A549 (cell line): ENCODE measurements around the gene TXNRD1. TPM values are rescaled to one million over a fixed set of nuclear protein-coding genes. Genes with fewer than 3 reads are reported as not detected.

Experiments used
- BHLHE40 ChIP-seq: IDR thresholded peaks from 2 replicates; pipeline ENCODE4 v1.6.1; 2012; ENCODE audit warnings: low read depth, low read length, inconsistent platforms
- CBX2 ChIP-seq: fragments of 200-600 bp; sonication (generic); IDR thresholded peaks from 2 replicates; pipeline ENCODE4 v1.6.1; 2016; ENCODE audit warnings: low read depth, mild to moderate bottlenecking, borderline replicate concordance
- CHD2 ChIP-seq: fragments of 150-350 bp; IDR thresholded peaks from 2 replicates; pipeline ENCODE4 v1.6.1; 2014; ENCODE audit warnings: low read length; ENCODE audit not compliant: partially characterized antibody
- CTCF ChIP-seq: fragments of >200 bp; sonication (Bioruptor Twin); formaldehyde crosslinking; IDR thresholded peaks from 3 replicates; pipeline ENCODE4 v1.5.1; 2016
- E2F6 ChIP-seq: IDR thresholded peaks from 2 replicates; pipeline ENCODE4 v1.6.1; 2012; ENCODE audit warnings: low read depth, borderline replicate concordance
- EHMT2 ChIP-seq: fragments of 200-600 bp; sonication (generic); IDR thresholded peaks from 2 replicates; pipeline ENCODE4 v1.6.1; 2016; ENCODE audit warnings: antibody characterized with exemption, low read depth, mild to moderate bottlenecking, moderate library complexity
- HEYL ChIP-seq: fragments of 250-450 bp; sonication (Bioruptor Pico); IDR thresholded peaks from 2 replicates; pipeline ENCODE4 v1.8.0; 2021; ENCODE audit warnings: mild to moderate bottlenecking, moderate library complexity
- HOXA7 ChIP-seq: fragments of 250-450 bp; sonication (Bioruptor Pico); IDR thresholded peaks from 2 replicates; pipeline ENCODE4 v1.5.0; 2020; ENCODE audit warnings: mild to moderate bottlenecking, moderate library complexity
- HOXB13 ChIP-seq: fragments of 250-450 bp; sonication (Bioruptor Pico); IDR thresholded peaks from 2 replicates; pipeline ENCODE4 v1.5.0; 2020; ENCODE audit warnings: low read depth, mild to moderate bottlenecking, moderate library complexity
- HOXB5 ChIP-seq: fragments of 250-450 bp; sonication (Bioruptor Pico); IDR thresholded peaks from 2 replicates; pipeline ENCODE4 v1.5.0; 2020; ENCODE audit warnings: mild to moderate bottlenecking, moderate library complexity
- KDM5A ChIP-seq: fragments of 200-600 bp; sonication (generic); IDR thresholded peaks from 2 replicates; pipeline ENCODE4 v1.6.1; 2016; ENCODE audit warnings: antibody characterized with exemption, mild to moderate bottlenecking
- MAX ChIP-seq: IDR thresholded peaks from 2 replicates; pipeline ENCODE4 v1.6.1; 2012
- MYC ChIP-seq: IDR thresholded peaks from 2 replicates; pipeline ENCODE4 v1.6.1; 2012; ENCODE audit warnings: mild to moderate bottlenecking, inconsistent platforms, low read length, improper control_type of control experiment, borderline replicate concordance
- NR3C1 ChIP-seq: fragments of >200 bp; sonication (Bioruptor Twin); formaldehyde crosslinking; IDR thresholded peaks from 3 replicates; pipeline ENCODE4 v1.6.1; 2017
- PBX3 ChIP-seq: IDR thresholded peaks from 2 replicates; pipeline ENCODE4 v1.6.1; 2012
- PHF8 ChIP-seq: fragments of 200-600 bp; sonication (generic); IDR thresholded peaks from 2 replicates; pipeline ENCODE4 v1.6.1; 2016; ENCODE audit warnings: low read depth, mild to moderate bottlenecking, antibody characterized with exemption, moderate library complexity, borderline replicate concordance
- POLR2AphosphoS2 ChIP-seq: conservative IDR thresholded peaks from 2 replicates; pipeline ENCODE4 v1.6.1; 2012; ENCODE audit warnings: low read length, improper control_type of control experiment, inconsistent platforms
- RARB ChIP-seq: fragments of 250-450 bp; sonication (Bioruptor Pico); IDR thresholded peaks from 2 replicates; pipeline ENCODE4 v1.8.0; 2021; ENCODE audit warnings: mild to moderate bottlenecking, moderate library complexity
- RCOR1 ChIP-seq: fragments of 150-350 bp; IDR thresholded peaks from 2 replicates; pipeline ENCODE4 v1.6.1; 2014; ENCODE audit warnings: antibody characterized with exemption, low read length, low read depth
- REST ChIP-seq: fragments of 200-600 bp; sonication (generic); IDR thresholded peaks from 2 replicates; pipeline ENCODE4 v1.6.1; 2016; ENCODE audit warnings: antibody characterized with exemption, mild to moderate bottlenecking, moderate library complexity
- RFX5 ChIP-seq: fragments of 450-650 bp; IDR thresholded peaks from 2 replicates; pipeline ENCODE4 v1.7.1; 2014; ENCODE audit warnings: antibody characterized with exemption, mild to moderate bottlenecking, moderate library complexity
- RNF2 ChIP-seq: fragments of 200-600 bp; sonication (generic); IDR thresholded peaks from 2 replicates; pipeline ENCODE4 v1.6.1; 2016; ENCODE audit warnings: low read depth, mild to moderate bottlenecking, antibody characterized with exemption, moderate library complexity, borderline replicate concordance
- SMC3 ChIP-seq: fragments of >200 bp; sonication (Bioruptor Twin); formaldehyde crosslinking; IDR thresholded peaks from 3 replicates; pipeline ENCODE4 v1.6.1; 2018; ENCODE audit warnings: inconsistent platforms
- SREBF2 ChIP-seq: fragments of 450-650 bp; IDR thresholded peaks from 2 replicates; pipeline ENCODE4 v1.6.1; 2014; ENCODE audit warnings: mild to moderate bottlenecking, moderate library complexity
- ZFP36 ChIP-seq: fragments of 450-650 bp; IDR thresholded peaks from 2 replicates; pipeline ENCODE4 v1.6.1; 2014; ENCODE audit warnings: borderline replicate concordance; ENCODE audit not compliant: partially characterized antibody
- polyA plus RNA-seq, 4 experiments: library from polyadenylated mRNA; depleted of rRNA in 3 of 4; stranded (reverse); fragments of >200 nt; fragmentation: RNase III in 1 of 4; extraction: RNeasy Plus Mini Kit Qiagen cat#74134 plus additional on column Dnase treatment in 1 of 4; gene quantifications; 2 replicates in 3 of 4; 3 replicates in 1 of 4; pipeline ENCODE4 v1.2.3, GENCODE V29; 2011 to 2017
- TF ChIP-seq, protein P1 (sequence below): fragments of 150-350 bp; IDR thresholded peaks from 2 replicates; pipeline ENCODE4 v1.6.1; 2014; ENCODE audit warnings: low read depth, mild to moderate bottlenecking, low read length
- TF ChIP-seq, protein P2 (sequence below): fragments of >200 bp; sonication (Bioruptor Twin); formaldehyde crosslinking; IDR thresholded peaks from 3 replicates; pipeline ENCODE4 v1.6.1; 2016

Gene TXNRD1
- polyA plus RNA-seq, 2 of the 4 experiments (the other 2 are of a cell fraction): 899 to 1,230 TPM

DNA sequence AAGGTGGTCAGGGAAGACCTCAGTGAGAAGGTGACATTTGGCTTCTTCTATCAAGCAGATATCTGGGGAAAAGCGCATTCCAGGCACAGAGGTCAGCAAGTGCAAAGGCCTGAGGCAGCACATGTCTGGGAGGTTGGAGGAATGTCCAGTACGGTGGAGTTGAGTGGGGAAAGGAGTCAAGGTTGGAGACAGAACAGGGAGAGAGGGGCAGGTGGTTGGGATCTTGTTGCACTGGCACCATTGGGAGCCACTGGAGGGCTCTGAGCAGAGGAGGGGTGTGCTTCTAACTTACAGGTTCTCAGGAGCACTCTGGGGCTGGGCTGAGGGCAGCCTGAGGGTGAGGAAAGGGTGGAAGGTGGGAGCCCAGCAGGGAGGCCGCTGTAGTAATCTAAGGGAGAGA, 140.1 kb downstream of the TXNRD1 start (continued):
- no peak for TF ChIP-seq PHF8
- no peak for TF ChIP-seq KDM5A
- no peak for TF ChIP-seq CTCF
- no peak for TF ChIP-seq MYC
- TF ChIP-seq, protein P1, sequence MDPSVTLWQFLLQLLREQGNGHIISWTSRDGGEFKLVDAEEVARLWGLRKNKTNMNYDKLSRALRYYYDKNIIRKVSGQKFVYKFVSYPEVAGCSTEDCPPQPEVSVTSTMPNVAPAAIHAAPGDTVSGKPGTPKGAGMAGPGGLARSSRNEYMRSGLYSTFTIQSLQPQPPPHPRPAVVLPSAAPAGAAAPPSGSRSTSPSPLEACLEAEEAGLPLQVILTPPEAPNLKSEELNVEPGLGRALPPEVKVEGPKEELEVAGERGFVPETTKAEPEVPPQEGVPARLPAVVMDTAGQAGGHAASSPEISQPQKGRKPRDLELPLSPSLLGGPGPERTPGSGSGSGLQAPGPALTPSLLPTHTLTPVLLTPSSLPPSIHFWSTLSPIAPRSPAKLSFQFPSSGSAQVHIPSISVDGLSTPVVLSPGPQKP: no peak
- TF ChIP-seq MAX: 0 out of 2 replicates have a peak, but pooled peaks have one; percentile 19
- TF ChIP-seq HOXB5 (CRISPR knock-in tag): peak; percentile 94; the same call in 1 of the 2 replicates
- TF ChIP-seq SREBF2: no peak
- TF ChIP-seq BHLHE40: no peak
- no peak; the same call in 1 of the 2 replicates for TF ChIP-seq HOXB13 (CRISPR knock-in tag)
- peak; percentile 42; the same call in 1 of the 2 replicates for TF ChIP-seq HEYL (CRISPR knock-in tag)
- TF ChIP-seq NR3C1: no peak
- TF ChIP-seq CBX2: no peak
- no peak; the same call in 1 of the 2 replicates for TF ChIP-seq PBX3
- TF ChIP-seq, protein P2, sequence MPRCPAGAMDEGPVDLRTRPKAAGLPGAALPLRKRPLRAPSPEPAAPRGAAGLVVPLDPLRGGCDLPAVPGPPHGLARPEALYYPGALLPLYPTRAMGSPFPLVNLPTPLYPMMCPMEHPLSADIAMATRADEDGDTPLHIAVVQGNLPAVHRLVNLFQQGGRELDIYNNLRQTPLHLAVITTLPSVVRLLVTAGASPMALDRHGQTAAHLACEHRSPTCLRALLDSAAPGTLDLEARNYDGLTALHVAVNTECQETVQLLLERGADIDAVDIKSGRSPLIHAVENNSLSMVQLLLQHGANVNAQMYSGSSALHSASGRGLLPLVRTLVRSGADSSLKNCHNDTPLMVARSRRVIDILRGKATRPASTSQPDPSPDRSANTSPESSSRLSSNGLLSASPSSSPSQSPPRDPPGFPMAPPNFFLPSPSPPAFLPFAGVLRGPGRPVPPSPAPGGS: no peak
- no peak for TF ChIP-seq REST
- peak; percentile 5; the same call in 1 of the 2 replicates for TF ChIP-seq POLR2AphosphoS2
- no peak for TF ChIP-seq RFX5
- peak; percentile 99 for TF ChIP-seq HOXA7
- no peak for TF ChIP-seq E2F6
- TF ChIP-seq EHMT2: no peak
- no peak for TF ChIP-seq RCOR1
- TF ChIP-seq ZFP36: no peak
- no peak for TF ChIP-seq CHD2
- TF ChIP-seq SMC3: no peak
- TF ChIP-seq RNF2: no peak
- peak; percentile 99 for TF ChIP-seq RARB
